GM18909 (cell line): ENCODE data around the gene EFL1.
"Not testable (repeated sequence)": the region's sequence is repeated elsewhere in the genome, so short reads cannot be mapped to it uniquely, and the experiment has no call there.

Experiments
- ATAC-seq: cut with Tn5 transposase; IDR thresholded peaks from one replicate; pipeline ENCODE4 v1.9.1; 2021; ENCODE audit warnings: mild to moderate bottlenecking; ENCODE audit not compliant: unreplicated experiment, poor library complexity

The EFL1 gene

GRCh38 chr15:82282386-82282785 lies 19.9 kb upstream of the EFL1 start:
- ATAC-seq: not testable (repeated sequence)

- not testable (repeated sequence) for ATAC-seq
Observed at GRCh38 chr15:82281276-82281675, 18.7 kb upstream of the EFL1 start.

GRCh38 chr15:82275410-82275809 lies 12.9 kb upstream of the EFL1 start:
- no peak for ATAC-seq

- ATAC-seq: no peak
Observed at GRCh38 chr15:82272154-82272553, 9.6 kb upstream of the EFL1 start.

GRCh38 chr15:82268454-82268853 lies 5.9 kb upstream of the EFL1 start:
- not testable (repeated sequence) for ATAC-seq

- ATAC-seq: not testable (repeated sequence)
Observed at GRCh38 chr15:82267137-82267536, 4.6 kb upstream of the EFL1 start.

- no peak for ATAC-seq
Observed at GRCh38 chr15:82263350-82263749, 816 bp upstream of the EFL1 start.

- peak; percentile 21 for ATAC-seq
Observed at GRCh38 chr15:82261566-82262421, 740 bp downstream of the EFL1 start.

- not testable (repeated sequence) for ATAC-seq
Observed at GRCh38 chr15:82248261-82248660, 14.3 kb downstream of the EFL1 start.

- ATAC-seq: not testable (repeated sequence)
Observed at GRCh38 chr15:82245956-82246355, 16.6 kb downstream of the EFL1 start.

- not testable (repeated sequence) for ATAC-seq
Observed at GRCh38 chr15:82243644-82244043, 18.9 kb downstream of the EFL1 start.

- ATAC-seq: not testable (repeated sequence)
Observed at GRCh38 chr15:82241836-82242499, 20.6 kb downstream of the EFL1 start.

- ATAC-seq: no peak
Observed at GRCh38 chr15:82239685-82240391, 22.7 kb downstream of the EFL1 start.

- not testable (repeated sequence) for ATAC-seq
Observed at GRCh38 chr15:82237944-82238534, 24.5 kb downstream of the EFL1 start.

- no peak for ATAC-seq
Observed at GRCh38 chr15:82231842-82232241, 30.7 kb downstream of the EFL1 start.

GRCh38 chr15:82231233-82231632 lies 31.3 kb downstream of the EFL1 start:
- no peak for ATAC-seq

- ATAC-seq: no peak
Observed at GRCh38 chr15:82228750-82229149, 33.8 kb downstream of the EFL1 start.

GRCh38 chr15:82221535-82221934 lies 41.0 kb downstream of the EFL1 start:
- ATAC-seq: not testable (repeated sequence)

GRCh38 chr15:82216092-82216491 lies 46.4 kb downstream of the EFL1 start:
- ATAC-seq: not testable (repeated sequence)

- ATAC-seq: not testable (repeated sequence)
Observed at GRCh38 chr15:82212201-82212600, 50.3 kb downstream of the EFL1 start.
